ENCODE measurements around the gene BAX. TPM values are rescaled to one million over a fixed set of nuclear protein-coding genes. Genes with fewer than 3 reads are reported as not detected.

Gene BAX
- total and polyA plus RNA-seq, 9 of the 15 experiments (the other 6 are each of a cell fraction or from before 2014, with no cell fraction given), result 3.2 to 95.4 (median 44.5) TPM

DNA sequence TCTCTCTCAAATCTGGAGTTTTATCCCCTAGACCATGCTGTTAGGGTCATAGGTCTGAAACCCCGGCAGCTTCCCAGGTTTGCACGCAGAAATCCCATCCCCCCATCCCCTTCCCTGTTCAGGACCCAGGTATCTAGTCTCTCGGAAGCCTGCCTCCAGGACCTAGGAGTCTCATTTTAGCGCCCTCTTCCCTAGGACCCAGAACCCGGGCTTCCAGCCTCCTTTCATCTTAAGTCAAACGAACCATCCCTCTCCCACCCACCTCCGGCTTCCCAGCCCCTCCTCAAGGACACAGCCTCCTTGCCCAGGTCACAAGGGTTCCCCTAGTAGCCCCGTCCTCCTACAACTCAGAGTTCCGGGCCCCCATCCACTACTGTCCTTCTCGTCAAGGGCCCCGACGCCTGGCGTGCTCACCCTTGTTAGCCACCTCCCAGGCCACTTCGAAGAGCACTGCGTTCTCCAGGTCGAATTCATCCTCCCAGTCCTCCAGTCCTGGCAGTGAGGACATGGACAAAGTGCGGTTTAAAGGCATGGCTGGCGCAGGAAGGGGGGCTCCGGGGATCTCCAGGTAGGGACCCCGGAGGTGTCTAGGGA is 38.0 kb downstream of the BAX start:
- Histone ChIP-seq H3K9me1 (ENCODE audit: control insufficient read depth, insufficient read depth, low read length) (no peaks in the 10 kb centered on the region), H3K9me3 (replicated peaks; ENCODE audit: control insufficient read depth, insufficient read depth, low read depth, low read length) (no peaks in the 10 kb centered on the region), H3K4me2 (ENCODE audit: insufficient read depth, low read length) (peak overlapping the region; percentile 88), H3K9ac (ENCODE audit: insufficient read depth in 1 of 2, low read depth in 2 of 2, low read length in 2 of 2) (peak overlapping the region; percentile 84 to 94), H3K27me3 (ENCODE audit: control insufficient read depth in 2 of 2, insufficient read depth in 2 of 2, low read length in 2 of 2) (no peaks in the 10 kb centered on the region), H4K20me1 (replicated peaks; ENCODE audit: control insufficient read depth, insufficient read depth, low read length) (no peaks in the 10 kb centered on the region), H3K79me2 (ENCODE audit: control insufficient read depth, insufficient read depth, low read length) (peaks cover 69% of the 10 kb centered on the region), H2AFZ (ENCODE audit: low read depth, low read length) (peak overlapping the region; percentile 55), H3K4me3 (peak overlapping the region; percentile 87), H3K36me3 (ENCODE audit: control insufficient read depth, insufficient read depth, low read length) (peaks cover 44% of the 10 kb centered on the region), H3K27ac (ENCODE audit: extremely low read depth, low read depth, low read length) (peak overlapping the region; percentile 73), H3K4me1 (replicated peaks in 1 of 2; ENCODE audit: control insufficient read depth in 2 of 2, insufficient read depth in 2 of 2, low read length in 2 of 2) (peaks cover 5 to 30% of the 10 kb centered on the region in 2 experiments; a peak in 4 of 5 replicates)
- CTCF ChIA-PET (ENCODE audit: low intra/inter-chr PET ratio), result interaction anchor here (0.7 kb wide), 1 partner anchor 114 kb away, joined by 3 read pairs; no protein-coding TSS in a partner anchor
- BruUV-seq (replicated peaks), result no TSS peak
- FAIRE-seq (no peak), DNase-seq (ENCODE audit: extremely low read depth in 1 of 4, low spot score in 3 of 4) (peak in 1 of 4 experiments; percentile 43), ATAC-seq (peak; percentile 4)
- in situ Hi-C loops (cut with MboI), result no loop called here
- WGBS (ENCODE audit: insufficient coverage, low coverage, missing lambda C conversion rate), result 2% methylated on average over 20 of the region's 20 CpGs
- POLR2A ChIA-PET, result interaction anchor here (0.7 to 3.0 kb wide), 14 partner anchors 8 to 332 kb away, joined by 3 to 42 read pairs (median 4); partner anchors contain the start of genes FTL, PPP1R15A and SLC6A16
- intact Hi-C loops (cut with micrococcal nuclease), result loop anchor here (10.0 kb wide), 2 partner anchors 162 to 232 kb away; partner anchors contain the start of genes HRC and TRPM4
- TF ChIP-seq, protein P1, sequence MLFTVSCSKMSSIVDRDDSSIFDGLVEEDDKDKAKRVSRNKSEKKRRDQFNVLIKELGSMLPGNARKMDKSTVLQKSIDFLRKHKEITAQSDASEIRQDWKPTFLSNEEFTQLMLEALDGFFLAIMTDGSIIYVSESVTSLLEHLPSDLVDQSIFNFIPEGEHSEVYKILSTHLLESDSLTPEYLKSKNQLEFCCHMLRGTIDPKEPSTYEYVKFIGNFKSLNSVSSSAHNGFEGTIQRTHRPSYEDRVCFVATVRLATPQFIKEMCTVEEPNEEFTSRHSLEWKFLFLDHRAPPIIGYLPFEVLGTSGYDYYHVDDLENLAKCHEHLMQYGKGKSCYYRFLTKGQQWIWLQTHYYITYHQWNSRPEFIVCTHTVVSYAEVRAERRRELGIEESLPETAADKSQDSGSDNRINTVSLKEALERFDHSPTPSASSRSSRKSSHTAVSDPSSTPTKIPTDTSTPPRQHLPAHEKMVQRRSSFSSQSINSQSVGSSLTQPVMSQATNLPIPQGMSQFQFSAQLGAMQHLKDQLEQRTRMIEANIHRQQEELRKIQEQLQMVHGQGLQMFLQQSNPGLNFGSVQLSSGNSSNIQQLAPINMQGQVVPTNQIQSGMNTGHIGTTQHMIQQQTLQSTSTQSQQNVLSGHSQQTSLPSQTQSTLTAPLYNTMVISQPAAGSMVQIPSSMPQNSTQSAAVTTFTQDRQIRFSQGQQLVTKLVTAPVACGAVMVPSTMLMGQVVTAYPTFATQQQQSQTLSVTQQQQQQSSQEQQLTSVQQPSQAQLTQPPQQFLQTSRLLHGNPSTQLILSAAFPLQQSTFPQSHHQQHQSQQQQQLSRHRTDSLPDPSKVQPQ (CRISPR knock-in tag; IDR thresholded peaks at IDR 0.05; ENCODE audit: borderline replicate concordance), result no peak
- TF ChIP-seq ZNF263 (CRISPR knock-in tag; IDR thresholded peaks at IDR 0.05; ENCODE audit: borderline replicate concordance), result peak; percentile 44; the same call in 1 of the 2 replicates
- TF ChIP-seq, protein P2, sequence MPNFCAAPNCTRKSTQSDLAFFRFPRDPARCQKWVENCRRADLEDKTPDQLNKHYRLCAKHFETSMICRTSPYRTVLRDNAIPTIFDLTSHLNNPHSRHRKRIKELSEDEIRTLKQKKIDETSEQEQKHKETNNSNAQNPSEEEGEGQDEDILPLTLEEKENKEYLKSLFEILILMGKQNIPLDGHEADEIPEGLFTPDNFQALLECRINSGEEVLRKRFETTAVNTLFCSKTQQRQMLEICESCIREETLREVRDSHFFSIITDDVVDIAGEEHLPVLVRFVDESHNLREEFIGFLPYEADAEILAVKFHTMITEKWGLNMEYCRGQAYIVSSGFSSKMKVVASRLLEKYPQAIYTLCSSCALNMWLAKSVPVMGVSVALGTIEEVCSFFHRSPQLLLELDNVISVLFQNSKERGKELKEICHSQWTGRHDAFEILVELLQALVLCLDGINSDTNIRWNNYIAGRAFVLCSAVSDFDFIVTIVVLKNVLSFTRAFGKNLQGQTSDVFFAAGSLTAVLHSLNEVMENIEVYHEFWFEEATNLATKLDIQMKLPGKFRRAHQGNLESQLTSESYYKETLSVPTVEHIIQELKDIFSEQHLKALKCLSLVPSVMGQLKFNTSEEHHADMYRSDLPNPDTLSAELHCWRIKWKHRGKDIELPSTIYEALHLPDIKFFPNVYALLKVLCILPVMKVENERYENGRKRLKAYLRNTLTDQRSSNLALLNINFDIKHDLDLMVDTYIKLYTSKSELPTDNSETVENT (CRISPR knock-in tag; IDR thresholded peaks at IDR 0.05), result no peak
- no peak for TF ChIP-seq ZNF140 (CRISPR knock-in tag; IDR thresholded peaks at IDR 0.05)
- TF ChIP-seq SAP30 (IDR thresholded peaks at IDR 0.05; ENCODE audit: borderline replicate concordance, insufficient read depth, low read depth, low read length, poor library complexity, severe bottlenecking), result peak; percentile 27
- 0 out of 2 replicates have a peak, but pooled peaks have one; percentile 21 for TF ChIP-seq ZNF12 (CRISPR knock-in tag; IDR thresholded peaks at IDR 0.05)
- no peak for TF ChIP-seq NFE2L1 (tag; IDR thresholded peaks at IDR 0.05; ENCODE audit: borderline replicate concordance, low read depth)
- TF ChIP-seq, protein P3, sequence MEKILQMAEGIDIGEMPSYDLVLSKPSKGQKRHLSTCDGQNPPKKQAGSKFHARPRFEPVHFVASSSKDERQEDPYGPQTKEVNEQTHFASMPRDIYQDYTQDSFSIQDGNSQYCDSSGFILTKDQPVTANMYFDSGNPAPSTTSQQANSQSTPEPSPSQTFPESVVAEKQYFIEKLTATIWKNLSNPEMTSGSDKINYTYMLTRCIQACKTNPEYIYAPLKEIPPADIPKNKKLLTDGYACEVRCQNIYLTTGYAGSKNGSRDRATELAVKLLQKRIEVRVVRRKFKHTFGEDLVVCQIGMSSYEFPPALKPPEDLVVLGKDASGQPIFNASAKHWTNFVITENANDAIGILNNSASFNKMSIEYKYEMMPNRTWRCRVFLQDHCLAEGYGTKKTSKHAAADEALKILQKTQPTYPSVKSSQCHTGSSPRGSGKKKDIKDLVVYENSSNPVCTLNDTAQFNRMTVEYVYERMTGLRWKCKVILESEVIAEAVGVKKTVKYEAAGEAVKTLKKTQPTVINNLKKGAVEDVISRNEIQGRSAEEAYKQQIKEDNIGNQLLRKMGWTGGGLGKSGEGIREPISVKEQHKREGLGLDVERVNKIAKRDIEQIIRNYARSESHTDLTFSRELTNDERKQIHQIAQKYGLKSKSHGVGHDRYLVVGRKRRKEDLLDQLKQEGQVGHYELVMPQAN (IDR thresholded peaks at IDR 0.05; ENCODE audit: borderline replicate concordance), result peak; percentile 45
- TF ChIP-seq ZNF197 (CRISPR knock-in tag; IDR thresholded peaks at IDR 0.05; ENCODE audit: low read depth), result no peak
- TF ChIP-seq LARP7 (IDR thresholded peaks at IDR 0.05), result peak; percentile 10; the same call in 1 of the 2 replicates
- TF ChIP-seq, protein P4, sequence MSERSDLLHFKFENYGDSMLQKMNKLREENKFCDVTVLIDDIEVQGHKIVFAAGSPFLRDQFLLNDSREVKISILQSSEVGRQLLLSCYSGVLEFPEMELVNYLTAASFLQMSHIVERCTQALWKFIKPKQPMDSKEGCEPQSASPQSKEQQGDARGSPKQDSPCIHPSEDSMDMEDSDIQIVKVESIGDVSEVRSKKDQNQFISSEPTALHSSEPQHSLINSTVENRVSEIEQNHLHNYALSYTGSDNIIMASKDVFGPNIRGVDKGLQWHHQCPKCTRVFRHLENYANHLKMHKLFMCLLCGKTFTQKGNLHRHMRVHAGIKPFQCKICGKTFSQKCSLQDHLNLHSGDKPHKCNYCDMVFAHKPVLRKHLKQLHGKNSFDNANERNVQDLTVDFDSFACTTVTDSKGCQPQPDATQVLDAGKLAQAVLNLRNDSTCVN (CRISPR knock-in tag; IDR thresholded peaks at IDR 0.05), result 0 out of 2 replicates have a peak, but pooled peaks have one; percentile 3
- TF ChIP-seq ZNF224 (CRISPR knock-in tag; IDR thresholded peaks at IDR 0.05), result 0 out of 2 replicates have a peak, but pooled peaks have one; percentile 32
